ENCODE data around the gene TMEM151B.
A peak's percentile ranks its signal among the peaks of the same experiment; 100 is the strongest.

The TMEM151B gene

DNA sequence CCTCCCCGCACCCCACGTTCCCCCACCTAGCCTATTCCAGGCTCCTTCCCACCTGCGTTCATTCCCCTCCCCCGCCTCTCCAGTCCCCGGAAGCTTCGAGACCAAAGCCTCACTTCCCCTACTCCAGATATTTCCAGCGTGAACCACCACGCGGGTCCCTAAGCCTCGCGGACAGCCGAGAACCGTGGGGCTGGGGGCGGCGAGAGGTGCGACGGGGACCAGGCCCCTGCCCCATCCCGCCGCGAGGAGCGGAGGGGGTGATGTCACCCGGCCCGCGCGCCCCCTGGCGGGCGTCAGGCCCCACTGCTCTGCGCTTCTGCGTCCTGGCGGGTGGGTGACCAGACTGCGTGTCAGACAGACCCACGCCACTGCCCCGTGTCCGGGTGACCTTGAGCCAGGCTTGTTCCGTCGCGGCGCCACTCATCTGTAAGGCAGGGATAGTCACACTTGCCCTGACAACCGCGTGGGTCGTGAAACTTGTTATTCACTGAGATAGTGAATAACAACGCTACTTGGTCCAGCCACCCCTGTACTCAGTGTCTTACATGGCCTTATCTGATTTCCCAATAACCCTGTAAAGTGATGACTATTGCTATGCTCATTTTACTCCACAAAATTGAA lies 32.3 kb upstream of the TMEM151B start:
- peak overlapping the region; percentile 55 for H3K4me3 ChIP-seq (ENCODE audit: low read depth, low read length)
- no peak for DNase-seq (ENCODE audit: low read depth)
- TF ChIP-seq, protein P1, sequence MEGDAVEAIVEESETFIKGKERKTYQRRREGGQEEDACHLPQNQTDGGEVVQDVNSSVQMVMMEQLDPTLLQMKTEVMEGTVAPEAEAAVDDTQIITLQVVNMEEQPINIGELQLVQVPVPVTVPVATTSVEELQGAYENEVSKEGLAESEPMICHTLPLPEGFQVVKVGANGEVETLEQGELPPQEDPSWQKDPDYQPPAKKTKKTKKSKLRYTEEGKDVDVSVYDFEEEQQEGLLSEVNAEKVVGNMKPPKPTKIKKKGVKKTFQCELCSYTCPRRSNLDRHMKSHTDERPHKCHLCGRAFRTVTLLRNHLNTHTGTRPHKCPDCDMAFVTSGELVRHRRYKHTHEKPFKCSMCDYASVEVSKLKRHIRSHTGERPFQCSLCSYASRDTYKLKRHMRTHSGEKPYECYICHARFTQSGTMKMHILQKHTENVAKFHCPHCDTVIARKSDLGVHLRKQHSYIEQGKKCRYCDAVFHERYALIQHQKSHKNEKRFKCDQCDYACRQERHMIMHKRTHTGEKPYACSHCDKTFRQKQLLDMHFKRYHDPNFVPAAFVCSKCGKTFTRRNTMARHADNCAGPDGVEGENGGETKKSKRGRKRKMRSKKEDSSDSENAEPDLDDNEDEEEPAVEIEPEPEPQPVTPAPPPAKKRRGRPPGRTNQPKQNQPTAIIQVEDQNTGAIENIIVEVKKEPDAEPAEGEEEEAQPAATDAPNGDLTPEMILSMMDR (IDR thresholded peaks at IDR 0.05; ENCODE audit: low read depth, low read length, missing control alignments): peak; percentile 95
- in situ Hi-C loops (cut with HindIII; ENCODE audit: low sequenced_read_pairs): no loop called here

DNA sequence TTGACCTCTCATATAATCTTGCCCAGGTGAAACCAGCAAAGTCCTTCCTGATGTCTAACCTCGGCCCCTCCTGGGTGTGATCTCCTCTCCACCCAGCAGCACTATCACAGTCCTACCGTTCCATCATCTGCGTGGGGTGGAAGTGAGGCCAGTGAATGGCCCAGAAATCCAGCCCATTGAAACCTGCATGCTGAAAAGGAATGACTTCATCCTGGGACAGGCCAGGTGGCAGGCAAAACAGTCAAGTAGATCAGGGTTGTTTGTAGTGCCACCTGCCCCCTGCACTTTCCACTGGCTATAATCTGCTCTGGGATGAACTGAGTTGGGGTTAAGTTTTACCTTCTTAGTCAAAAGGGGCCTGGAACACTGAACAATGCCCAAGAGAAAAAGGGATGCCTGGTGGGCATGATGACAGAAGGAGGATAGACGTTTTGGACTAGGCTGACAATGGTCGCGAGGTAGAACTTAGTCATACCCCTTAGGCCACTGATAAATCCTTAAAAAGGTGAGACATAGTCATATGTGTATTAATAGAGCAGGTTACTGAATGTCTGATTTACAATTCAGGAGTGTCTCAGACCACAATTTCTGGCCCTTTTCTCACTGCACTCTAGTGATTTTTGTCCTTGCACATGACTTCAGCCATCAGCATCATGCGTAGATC lies 31.4 kb upstream of the TMEM151B start:
- H3K4me3 ChIP-seq (ENCODE audit: low read depth, low read length): no peak overlapping the region
- DNase-seq (ENCODE audit: low read depth): no peak
- in situ Hi-C loops (cut with HindIII; ENCODE audit: low sequenced_read_pairs): no loop called here
- TF ChIP-seq, protein P1 (IDR thresholded peaks at IDR 0.05; ENCODE audit: low read depth, low read length, missing control alignments): no peak

DNA sequence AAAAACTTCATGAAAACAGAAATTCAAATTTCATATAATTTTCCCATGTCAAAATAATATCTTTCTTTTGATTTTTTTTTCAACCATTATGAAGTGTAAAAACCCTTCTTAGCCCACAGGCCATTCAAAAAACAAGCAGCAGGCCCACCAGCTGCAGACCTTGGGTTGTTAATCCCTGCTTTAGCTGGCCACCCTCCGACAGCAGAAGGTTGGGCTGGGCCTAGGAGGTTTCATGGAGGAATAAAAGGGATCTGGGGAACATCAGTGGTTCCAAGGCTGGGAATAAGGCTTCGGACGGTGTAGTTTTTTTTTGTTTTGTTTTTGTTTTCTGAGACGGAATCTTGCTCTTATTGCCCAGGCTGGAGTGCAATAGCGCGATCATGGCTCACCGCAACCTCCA lies 26.9 kb upstream of the TMEM151B start:
- H3K4me3 ChIP-seq (ENCODE audit: low read depth, low read length): no peak overlapping the region
- in situ Hi-C loops (cut with HindIII; ENCODE audit: low sequenced_read_pairs): no loop called here
- DNase-seq (ENCODE audit: low read depth): no peak
- TF ChIP-seq, protein P1 (IDR thresholded peaks at IDR 0.05; ENCODE audit: low read depth, low read length, missing control alignments): no peak

DNA sequence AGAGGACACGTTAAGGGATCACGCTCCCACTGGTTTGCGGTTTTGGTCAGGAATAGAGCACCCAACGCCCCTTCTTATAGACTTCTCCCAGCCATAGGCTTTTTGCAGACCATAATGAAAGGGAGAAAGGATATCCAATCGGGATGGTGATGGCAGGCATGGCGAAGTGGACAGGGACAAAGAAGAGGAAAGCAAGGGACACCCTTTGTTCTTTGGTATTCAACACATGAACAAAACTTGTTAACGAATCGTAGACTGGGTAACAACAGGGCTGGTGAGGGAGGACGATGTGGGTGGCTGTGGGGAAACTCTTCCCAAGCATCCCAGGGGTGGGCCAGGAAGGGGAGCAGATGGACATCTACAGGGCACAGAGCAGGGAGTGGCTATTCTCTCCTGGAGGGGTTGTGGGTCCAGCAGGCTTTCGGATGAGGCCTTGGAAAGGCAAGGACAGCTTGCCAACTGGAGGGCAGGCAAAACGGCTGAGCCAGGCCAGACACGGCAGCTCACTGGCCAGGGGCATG lies 24.8 kb upstream of the TMEM151B start:
- H3K4me3 ChIP-seq (ENCODE audit: low read depth, low read length): peak overlapping the region; percentile 98
- no peak for DNase-seq (ENCODE audit: low read depth)
- TF ChIP-seq, protein P1 (IDR thresholded peaks at IDR 0.05; ENCODE audit: low read depth, low read length, missing control alignments): no peak
- in situ Hi-C loops (cut with HindIII; ENCODE audit: low sequenced_read_pairs): no loop called here

DNA sequence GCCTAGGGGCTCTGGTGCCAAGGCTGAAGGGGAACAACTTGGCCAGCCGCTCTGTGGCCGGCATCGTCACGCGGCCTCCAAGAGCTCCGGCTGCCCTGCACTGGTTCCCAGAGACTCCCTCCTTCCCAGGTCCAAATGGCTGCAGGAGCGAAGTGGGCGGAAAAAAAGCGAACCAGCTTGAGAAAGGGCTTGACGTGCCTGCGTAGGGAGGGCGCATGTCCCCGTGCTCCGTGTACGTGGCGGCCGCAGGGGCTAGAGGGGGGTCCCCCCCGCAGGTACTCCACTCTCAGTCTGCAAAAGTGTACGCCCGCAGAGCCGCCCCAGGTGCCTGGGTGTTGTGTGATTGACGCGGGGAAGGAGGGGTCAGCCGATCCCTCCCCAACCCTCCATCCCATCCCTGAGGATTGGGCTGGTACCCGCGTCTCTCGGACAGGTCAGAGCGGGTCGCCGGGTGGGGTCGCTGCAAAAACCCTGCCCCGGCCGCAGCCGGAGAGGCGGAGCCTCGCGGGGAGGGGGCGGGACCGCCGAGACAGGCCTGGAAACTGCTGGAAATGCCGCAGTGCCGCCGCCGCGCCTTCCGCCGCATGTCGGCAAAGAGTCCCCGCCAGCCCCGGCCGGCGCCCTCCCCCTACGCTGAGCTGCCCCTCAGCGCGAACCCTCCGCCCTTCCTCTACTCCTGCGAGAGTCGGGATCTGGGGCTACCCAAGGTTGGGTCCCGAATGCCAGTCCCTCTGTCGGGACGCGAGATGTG lies 24.2 kb upstream of the TMEM151B start:
- TF ChIP-seq, protein P1 (IDR thresholded peaks at IDR 0.05; ENCODE audit: low read depth, low read length, missing control alignments): no peak
- DNase-seq (ENCODE audit: low read depth): no peak
- in situ Hi-C loops (cut with HindIII; ENCODE audit: low sequenced_read_pairs): no loop called here
- H3K4me3 ChIP-seq (ENCODE audit: low read depth, low read length): peak overlapping the region; percentile 98

DNA sequence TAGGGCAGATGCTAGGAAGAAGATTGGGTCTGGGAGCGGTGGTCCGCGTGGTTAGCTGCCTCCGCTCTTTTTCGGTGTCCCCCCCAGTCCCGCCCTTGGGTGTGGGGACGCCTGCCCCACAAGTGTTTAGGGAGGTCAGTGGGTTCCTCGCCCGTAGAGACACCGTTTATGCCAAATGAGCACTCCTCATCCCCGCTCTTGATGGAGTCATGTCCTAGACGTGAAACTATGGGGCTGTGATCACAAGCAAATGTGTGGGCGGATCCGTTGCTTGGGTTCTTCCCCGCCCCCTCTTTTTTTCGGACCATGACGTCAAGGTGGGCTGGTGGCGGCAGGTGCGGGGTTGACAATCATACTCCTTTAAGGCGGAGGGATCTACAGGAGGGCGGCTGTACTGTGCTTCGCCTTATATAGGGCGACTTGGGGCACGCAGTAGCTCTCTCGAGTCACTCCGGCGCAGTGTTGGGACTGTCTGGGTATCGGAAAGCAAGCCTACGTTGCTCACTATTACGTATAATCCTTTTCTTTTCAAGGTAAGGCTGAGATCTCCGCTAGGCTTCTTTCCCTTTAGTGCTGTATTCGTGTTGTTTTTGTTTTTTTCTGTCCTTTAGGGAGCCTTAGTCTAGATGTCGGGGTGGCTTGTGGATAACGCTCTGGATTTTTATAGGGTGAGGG lies 23.4 kb upstream of the TMEM151B start, which contains the start of gene HSP90AB1:
Gene HSP90AB1, plus strand, starts transcription at position 439 of the 675 bp plus-strand sequence. CDS start 1,529 bp downstream, outside the sequence.
- peak within 1 kb of the TSS; percentile 98 for H3K4me3 ChIP-seq (ENCODE audit: low read depth, low read length)
- in situ Hi-C loops (cut with HindIII; ENCODE audit: low sequenced_read_pairs): no loop called here
- TF ChIP-seq, protein P1 (IDR thresholded peaks at IDR 0.05; ENCODE audit: low read depth, low read length, missing control alignments): no peak
- DNase-seq (ENCODE audit: low read depth): peak; percentile 94
